Inferior parietal cortex (tissue), 1 donor: ENCODE measurements around the gene SRPK3.

Experiments
- DNase-seq: peaks from one replicate; pipeline ENCODE4 v3.0.0-alpha.2; 2016; ENCODE audit errors: extremely low spot score

Gene SRPK3

GRCh38 chrX:153830640-153831428 is 50.0 kb downstream of the SRPK3 start:
- no peak for DNase-seq

- DNase-seq, result no peak
Measured at GRCh38 chrX:153831429-153832150, 50.7 kb downstream of the SRPK3 start.

- no peak for DNase-seq
Measured at GRCh38 chrX:153832728-153833127, 51.9 kb downstream of the SRPK3 start.
